OCI-LY3 (cell line): ENCODE data around the gene CARF.
"Not testable (repeated sequence)": the region's sequence is repeated elsewhere in the genome, so short reads cannot be mapped to it uniquely, and the experiment has no call there.

ENCODE experiments used
- CTCF ChIP-seq: fragments of 200-600, 300-600 bp; sonication (generic); IDR thresholded peaks from 2 replicates; pipeline ENCODE4 v1.5.1; 2014; ENCODE audit warnings: antibody characterized with exemption, low read length, low read depth
- EZH2phosphoT487 ChIP-seq: fragments of 200-600 bp; shearing (Covaris generic); IDR thresholded peaks from 2 replicates; pipeline ENCODE4 v1.6.1; 2018; ENCODE audit warnings: antibody characterized with exemption, mixed run types, low read depth

- not testable (repeated sequence) for TF ChIP-seq EZH2phosphoT487, CTCF
These were observed 497 bp downstream of the CARF start for GRCh38 chr2:202912342-202913201.
